ENCODE data around the gene GTF3C1. TPM values are rescaled to one million over a fixed set of nuclear protein-coding genes. Genes with fewer than 3 reads are reported as not detected.

The GTF3C1 gene, protein sequence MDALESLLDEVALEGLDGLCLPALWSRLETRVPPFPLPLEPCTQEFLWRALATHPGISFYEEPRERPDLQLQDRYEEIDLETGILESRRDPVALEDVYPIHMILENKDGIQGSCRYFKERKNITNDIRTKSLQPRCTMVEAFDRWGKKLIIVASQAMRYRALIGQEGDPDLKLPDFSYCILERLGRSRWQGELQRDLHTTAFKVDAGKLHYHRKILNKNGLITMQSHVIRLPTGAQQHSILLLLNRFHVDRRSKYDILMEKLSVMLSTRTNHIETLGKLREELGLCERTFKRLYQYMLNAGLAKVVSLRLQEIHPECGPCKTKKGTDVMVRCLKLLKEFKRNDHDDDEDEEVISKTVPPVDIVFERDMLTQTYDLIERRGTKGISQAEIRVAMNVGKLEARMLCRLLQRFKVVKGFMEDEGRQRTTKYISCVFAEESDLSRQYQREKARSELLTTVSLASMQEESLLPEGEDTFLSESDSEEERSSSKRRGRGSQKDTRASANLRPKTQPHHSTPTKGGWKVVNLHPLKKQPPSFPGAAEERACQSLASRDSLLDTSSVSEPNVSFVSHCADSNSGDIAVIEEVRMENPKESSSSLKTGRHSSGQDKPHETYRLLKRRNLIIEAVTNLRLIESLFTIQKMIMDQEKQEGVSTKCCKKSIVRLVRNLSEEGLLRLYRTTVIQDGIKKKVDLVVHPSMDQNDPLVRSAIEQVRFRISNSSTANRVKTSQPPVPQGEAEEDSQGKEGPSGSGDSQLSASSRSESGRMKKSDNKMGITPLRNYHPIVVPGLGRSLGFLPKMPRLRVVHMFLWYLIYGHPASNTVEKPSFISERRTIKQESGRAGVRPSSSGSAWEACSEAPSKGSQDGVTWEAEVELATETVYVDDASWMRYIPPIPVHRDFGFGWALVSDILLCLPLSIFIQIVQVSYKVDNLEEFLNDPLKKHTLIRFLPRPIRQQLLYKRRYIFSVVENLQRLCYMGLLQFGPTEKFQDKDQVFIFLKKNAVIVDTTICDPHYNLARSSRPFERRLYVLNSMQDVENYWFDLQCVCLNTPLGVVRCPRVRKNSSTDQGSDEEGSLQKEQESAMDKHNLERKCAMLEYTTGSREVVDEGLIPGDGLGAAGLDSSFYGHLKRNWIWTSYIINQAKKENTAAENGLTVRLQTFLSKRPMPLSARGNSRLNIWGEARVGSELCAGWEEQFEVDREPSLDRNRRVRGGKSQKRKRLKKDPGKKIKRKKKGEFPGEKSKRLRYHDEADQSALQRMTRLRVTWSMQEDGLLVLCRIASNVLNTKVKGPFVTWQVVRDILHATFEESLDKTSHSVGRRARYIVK (N-terminal part only)
- total RNA-seq (2014; rRNA removed) = 97.5 and 138 TPM in 2 replicates
- Bru-seq, nascent RNA = percentile 71 among the genes with signal in this experiment
- BruChase-seq, experiment 1, labeled RNA remaining after a 6-hour chase = percentile 83 among the genes with signal in this experiment
- BruChase-seq, experiment 2, labeled RNA remaining after a 2-hour chase = percentile 76 among the genes with signal in this experiment
- long read RNA-seq, full-length matches to known transcripts = 23 of 71 reads
- long read RNA-seq, partial matches to known transcripts = 40 of 71 reads
- long read RNA-seq, other reads (novel, unspliced or antisense) = 8 of 71 reads

GRCh38 chr16:27549746-27550581 lies at the start of gene GTF3C1, which contains the start of gene KATNIP:
GTF3C1 (minus strand) TSS chr16:27549913; CDS start chr16:27549890, 23 bp downstream.
KATNIP (plus strand) TSS chr16:27550144; CDS start chr16:27550171, 27 bp downstream.
- no peaks in the 10 kb centered on the region for H3K9me2 ChIP-seq (replicated peaks; ENCODE audit: low read length)
- peaks cover 28% of the 10 kb centered on the region for H3K4me1 ChIP-seq (ENCODE audit: insufficient read depth, low read length)
- POLR2A ChIA-PET (ENCODE audit: unreplicated experiment) = interaction anchor here (0.5 to 1.5 kb wide), 7 partner anchors 10 to 346 kb away, joined by 3 to 18 read pairs (median 7); partner anchors contain the start of gene KDM8
- H3K36me3 ChIP-seq (ENCODE audit: low read depth, low read length) = no peaks in the 10 kb centered on the region
- H2AFZ ChIP-seq (ENCODE audit: low read length) = peak within 1 kb of the TSS; percentile 84
- ATAC-seq = peak; percentile 95
- TF ChIP-seq EZH2 (IDR thresholded peaks at IDR 0.05; ENCODE audit: low read length, unreplicated experiment) = no peak
- TF ChIP-seq EZH2phosphoT487 (IDR thresholded peaks at IDR 0.05; ENCODE audit: borderline replicate concordance, low read length) = no peak
- TF ChIP-seq, protein P1, sequence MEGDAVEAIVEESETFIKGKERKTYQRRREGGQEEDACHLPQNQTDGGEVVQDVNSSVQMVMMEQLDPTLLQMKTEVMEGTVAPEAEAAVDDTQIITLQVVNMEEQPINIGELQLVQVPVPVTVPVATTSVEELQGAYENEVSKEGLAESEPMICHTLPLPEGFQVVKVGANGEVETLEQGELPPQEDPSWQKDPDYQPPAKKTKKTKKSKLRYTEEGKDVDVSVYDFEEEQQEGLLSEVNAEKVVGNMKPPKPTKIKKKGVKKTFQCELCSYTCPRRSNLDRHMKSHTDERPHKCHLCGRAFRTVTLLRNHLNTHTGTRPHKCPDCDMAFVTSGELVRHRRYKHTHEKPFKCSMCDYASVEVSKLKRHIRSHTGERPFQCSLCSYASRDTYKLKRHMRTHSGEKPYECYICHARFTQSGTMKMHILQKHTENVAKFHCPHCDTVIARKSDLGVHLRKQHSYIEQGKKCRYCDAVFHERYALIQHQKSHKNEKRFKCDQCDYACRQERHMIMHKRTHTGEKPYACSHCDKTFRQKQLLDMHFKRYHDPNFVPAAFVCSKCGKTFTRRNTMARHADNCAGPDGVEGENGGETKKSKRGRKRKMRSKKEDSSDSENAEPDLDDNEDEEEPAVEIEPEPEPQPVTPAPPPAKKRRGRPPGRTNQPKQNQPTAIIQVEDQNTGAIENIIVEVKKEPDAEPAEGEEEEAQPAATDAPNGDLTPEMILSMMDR (conservative IDR thresholded peaks at IDR 0.05; ENCODE audit: low read depth, low read length) = no peak
- peak within 1 kb of the TSS; percentile 12; the same call in 1 of the 2 replicates for H3K27ac ChIP-seq (ENCODE audit: low read length)
- H3K4me2 ChIP-seq (ENCODE audit: low read length) = peak within 1 kb of the TSS; percentile 96
- peak within 1 kb of the TSS; percentile 97 for H3K4me3 ChIP-seq (ENCODE audit: low read length)
- H3K27me3 ChIP-seq (ENCODE audit: low read length) = no peaks in the 10 kb centered on the region
- CTCF ChIA-PET = no interaction called here
- peaks cover 7% of the 10 kb centered on the region; the same call in 1 of the 2 replicates for H4K20me1 ChIP-seq (ENCODE audit: low read length)
- no TSS peak for BruUV-seq (replicated peaks)
- no peaks in the 10 kb centered on the region for H3K9me3 ChIP-seq (ENCODE audit: low read length)
- peak within 1 kb of the TSS; percentile 80 for H3K9ac ChIP-seq (ENCODE audit: low read length)
- peak; percentile 96 for DNase-seq
- intact Hi-C loops (cut with micrococcal nuclease) = no loop called here
- no peaks in the 10 kb centered on the region for H3F3A ChIP-seq (ENCODE audit: low read length, unreplicated experiment)
- peaks cover 50% of the 10 kb centered on the region for H3K79me2 ChIP-seq (ENCODE audit: low read length)

DNA sequence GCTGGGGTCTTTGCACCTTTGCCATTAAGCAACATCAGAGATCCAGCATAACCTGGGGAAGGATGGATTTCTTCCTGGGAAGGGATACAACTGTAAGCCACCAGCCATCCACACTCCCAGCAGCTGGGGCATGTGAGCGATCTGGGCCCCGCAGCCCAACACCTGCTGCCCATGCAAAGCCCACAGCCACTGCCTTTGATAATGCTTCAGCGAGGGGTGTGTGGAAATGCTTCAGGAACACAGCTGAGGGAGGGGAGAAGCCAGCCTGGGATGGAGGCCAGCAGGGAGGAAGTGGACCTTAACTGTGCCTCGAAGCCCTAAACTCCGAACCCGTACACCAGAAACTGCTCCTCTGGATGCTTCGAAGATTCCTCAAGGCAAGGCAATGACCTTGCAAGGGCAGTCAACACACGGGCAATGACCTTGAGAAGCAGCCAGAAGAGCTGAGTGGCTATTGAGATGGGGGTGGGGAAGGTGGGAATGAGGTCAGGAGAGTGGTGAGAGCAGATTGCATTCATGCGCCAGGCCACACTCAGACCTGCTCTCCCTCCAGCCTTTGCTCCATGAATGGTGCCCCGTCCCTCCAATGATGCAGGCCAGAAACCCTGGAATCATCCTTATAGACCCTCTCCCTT lies 49.3 kb upstream of the GTF3C1 start:
- Histone ChIP-seq H3K79me2 (ENCODE audit: low read length) (no peaks in the 10 kb centered on the region), H3K27ac (ENCODE audit: low read length) (no peak overlapping the region), H3K27me3 (ENCODE audit: low read length) (no peaks in the 10 kb centered on the region), H4K20me1 (ENCODE audit: low read length) (no peaks in the 10 kb centered on the region), H3K4me3 (ENCODE audit: low read length) (no peak overlapping the region), H3K36me3 (ENCODE audit: low read depth, low read length) (no peaks in the 10 kb centered on the region), H3K4me2 (ENCODE audit: low read length) (no peak overlapping the region), H2AFZ (ENCODE audit: low read length) (no peak overlapping the region), H3K4me1 (ENCODE audit: insufficient read depth, low read length) (no peaks in the 10 kb centered on the region), H3K9me3 (ENCODE audit: low read length) (no peaks in the 10 kb centered on the region), H3F3A (ENCODE audit: low read length, unreplicated experiment) (no peaks in the 10 kb centered on the region), H3K9ac (ENCODE audit: low read length) (no peak overlapping the region), H3K9me2 (replicated peaks; ENCODE audit: low read length) (no peaks in the 10 kb centered on the region)
- TF ChIP-seq, protein P1 (conservative IDR thresholded peaks at IDR 0.05; ENCODE audit: low read depth, low read length) = no peak
- TF ChIP-seq EZH2phosphoT487 (IDR thresholded peaks at IDR 0.05; ENCODE audit: borderline replicate concordance, low read length) (no peak), EZH2 (IDR thresholded peaks at IDR 0.05; ENCODE audit: low read length, unreplicated experiment) (no peak)
- intact Hi-C loops (cut with micrococcal nuclease) = no loop called here
- CTCF ChIA-PET = no interaction called here
- DNase-seq (no peak), ATAC-seq (no peak)
- POLR2A ChIA-PET (ENCODE audit: unreplicated experiment) = no interaction called here
- no TSS peak for BruUV-seq (replicated peaks)
